BLaER1 (cell line): ENCODE measurements around the gene TBL2.

ENCODE experiments used
- H3K27ac ChIP-seq: shearing (Covaris generic); formaldehyde crosslinking; 2 replicates; pipeline ENCODE4 v1.8.1; 2022
- H3K27me3 ChIP-seq: shearing (Covaris generic); formaldehyde crosslinking; 2 replicates; pipeline ENCODE4 v1.8.1; 2022
- H3K36me3 ChIP-seq: shearing (Covaris generic); formaldehyde crosslinking; 2 replicates; pipeline ENCODE4 v1.8.1; 2022
- H3K4me1 ChIP-seq: shearing (Covaris generic); formaldehyde crosslinking; 2 replicates; pipeline ENCODE4 v1.8.1; 2022
- H3K4me2 ChIP-seq: shearing (Covaris generic); formaldehyde crosslinking; 2 replicates; pipeline ENCODE4 v1.8.1; 2022
- H3K4me3 ChIP-seq: shearing (Covaris generic); formaldehyde crosslinking; 2 replicates; pipeline ENCODE4 v1.8.1; 2022
- H3K9ac ChIP-seq: shearing (Covaris generic); formaldehyde crosslinking; 2 replicates; pipeline ENCODE4 v1.8.1; 2022
- H3K9me3 ChIP-seq: shearing (Covaris generic); formaldehyde crosslinking; 2 replicates; pipeline ENCODE4 v1.8.1; 2022
- H4K20me1 ChIP-seq: shearing (Covaris generic); formaldehyde crosslinking; 2 replicates; pipeline ENCODE4 v1.8.1; 2022
- Cebpa-rat ChIP-seq: shearing (Covaris generic); IDR thresholded peaks from 2 replicates; pipeline ENCODE4 v1.8.1; 2022

TBL2 gene

DNA sequence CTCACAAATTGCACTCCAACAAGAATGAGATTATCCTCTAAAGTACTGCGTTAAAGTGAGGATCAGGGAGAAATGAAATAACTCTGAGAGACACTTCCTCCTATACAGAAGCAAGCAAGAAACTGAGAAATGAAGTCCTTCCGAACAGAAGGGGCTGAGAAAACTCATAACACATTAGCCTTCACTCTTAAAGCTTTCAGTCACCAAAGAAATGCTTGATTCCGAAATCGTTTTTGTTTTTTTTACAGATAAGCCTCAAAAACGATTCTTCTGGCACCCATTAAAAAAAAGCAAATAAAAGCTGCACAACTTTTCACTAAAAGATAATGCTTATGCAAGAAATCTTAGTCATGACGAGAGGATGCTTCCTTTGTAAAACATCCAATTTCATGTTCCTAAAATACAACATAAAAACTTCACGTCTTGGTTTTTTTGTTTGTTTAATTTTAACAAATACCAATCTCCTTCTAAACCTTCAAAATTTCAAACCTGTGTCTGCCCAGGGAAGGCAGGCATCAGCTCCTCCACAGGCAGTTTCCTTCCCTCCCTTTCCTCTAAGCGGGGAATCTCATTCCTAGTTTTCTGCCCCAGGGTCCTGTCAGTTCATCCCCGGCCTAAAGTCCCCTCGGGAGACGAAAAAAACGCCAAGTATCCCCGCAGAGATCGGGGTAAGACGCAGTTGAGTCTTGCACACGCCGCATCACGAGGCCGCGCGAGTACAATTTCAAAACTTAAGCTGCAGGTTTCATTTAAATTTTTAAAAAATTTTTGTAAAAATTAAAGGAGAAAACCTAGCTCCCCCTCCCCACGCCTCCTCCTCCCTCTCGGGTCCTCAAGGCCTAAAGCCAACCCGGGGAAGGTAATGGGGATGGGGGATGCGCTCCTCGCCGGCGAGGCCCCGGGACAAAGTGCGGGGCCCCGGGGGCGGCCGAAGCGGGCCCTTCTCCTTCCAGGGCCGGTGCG is 57.4 kb downstream of the TBL2 start:
- peaks cover 57% of the 10 kb centered on the region for H4K20me1 ChIP-seq
- H3K36me3 ChIP-seq, result peaks cover 29% of the 10 kb centered on the region
- peaks cover 73% of the 10 kb centered on the region for H3K4me1 ChIP-seq
- peak overlapping the region; percentile 86 for H3K4me2 ChIP-seq
- peak overlapping the region; percentile 93 for H3K4me3 ChIP-seq
- peak overlapping the region; percentile 97 for H3K27ac ChIP-seq
- no peaks in the 10 kb centered on the region for H3K27me3 ChIP-seq
- TF ChIP-seq Cebpa-rat, result no peak
- peak overlapping the region; percentile 99 for H3K9ac ChIP-seq
- H3K9me3 ChIP-seq, result no peaks in the 10 kb centered on the region

GRCh38 chr7:73519867-73520672 is 58.3 kb downstream of the TBL2 start:
- Histone ChIP-seq H3K36me3 (peaks cover 38% of the 10 kb centered on the region), H3K4me1 (peaks cover 65% of the 10 kb centered on the region), H4K20me1 (peaks cover 66% of the 10 kb centered on the region)

GRCh38 chr7:73518470-73518869 is 59.9 kb downstream of the TBL2 start:
- no peak overlapping the region for H3K4me3 ChIP-seq
- H3K9me3 ChIP-seq, result no peaks in the 10 kb centered on the region
- peaks cover 54% of the 10 kb centered on the region for H3K36me3 ChIP-seq
- peaks cover 82% of the 10 kb centered on the region for H4K20me1 ChIP-seq
- H3K9ac ChIP-seq, result no peak overlapping the region
- H3K27me3 ChIP-seq, result no peaks in the 10 kb centered on the region
- H3K4me1 ChIP-seq, result peaks cover 49% of the 10 kb centered on the region
- H3K4me2 ChIP-seq, result peak overlapping the region; percentile 86
- H3K27ac ChIP-seq, result no peak overlapping the region
- no peak for TF ChIP-seq Cebpa-rat

More at GRCh38 chr7:73519867-73520672, 58.3 kb downstream of the TBL2 start:
- TF ChIP-seq Cebpa-rat, result no peak
- H3K9me3 ChIP-seq, result no peaks in the 10 kb centered on the region
- H3K27ac ChIP-seq, result peak overlapping the region; percentile 97; the same call in 1 of the 2 replicates
- peak overlapping the region; percentile 99 for H3K9ac ChIP-seq
- H3K27me3 ChIP-seq, result no peaks in the 10 kb centered on the region
- peak overlapping the region; percentile 86 for H3K4me2 ChIP-seq
- H3K4me3 ChIP-seq, result peak overlapping the region; percentile 93
